K562 (cell line): ENCODE data around the gene HSF5. TPM values are rescaled to one million over a fixed set of nuclear protein-coding genes. Genes with fewer than 3 reads are reported as not detected.

Experiments
- ARID1B ChIP-seq: fragments of 450-650 bp; IDR thresholded peaks from 2 replicates; pipeline ENCODE4 v1.6.1; 2016; ENCODE audit warnings: antibody characterized with exemption, mild to moderate bottlenecking, inconsistent platforms
- BRF1 ChIP-seq: IDR thresholded peaks from 3 replicates; pipeline ENCODE4 v1.6.1; 2011; ENCODE audit warnings: borderline replicate concordance, mild to moderate bottlenecking; ENCODE audit not compliant: insufficient read length; ENCODE audit errors: extremely low read depth
- CTBP1 ChIP-seq: fragments of 450-650 bp; IDR thresholded peaks from 2 replicates; pipeline ENCODE4 v1.6.1; 2016; ENCODE audit warnings: borderline replicate concordance
- EGR1 ChIP-seq: fragments of 450-650 bp; conservative IDR thresholded peaks from 2 replicates; pipeline ENCODE4 v1.6.1; 2017; ENCODE audit warnings: mild to moderate bottlenecking
- ELF1 ChIP-seq: fragments of 200-800 bp; sonication (Bioruptor generic); IDR thresholded peaks from 2 replicates; pipeline ENCODE4 v1.6.1; 2016; ENCODE audit warnings: missing genetic modification characterization, missing compliant biosample characterization
- HDGF ChIP-seq: fragments of 450-650 bp; IDR thresholded peaks from 2 replicates; pipeline ENCODE4 v1.6.1; 2016
- HMBOX1 ChIP-seq: sonication (generic); IDR thresholded peaks from 2 replicates; pipeline ENCODE4 v1.6.1; 2016
- ILK ChIP-seq: fragments of 450-650 bp; IDR thresholded peaks from 2 replicates; pipeline ENCODE4 v1.6.1; 2016; ENCODE audit warnings: missing genetic modification characterization, low read depth, mild to moderate bottlenecking, missing compliant biosample characterization, moderate library complexity, borderline replicate concordance
- JUN ChIP-seq, 2 experiments: sonication (generic) in 1 of 2; formaldehyde crosslinking in 1 of 2; IDR thresholded peaks; 2 replicates each; pipeline versions ENCODE4 v1.6.1 to v1.8.0; 2012 to 2022; ENCODE audit warnings: borderline replicate concordance in 2 of 2, mild to moderate bottlenecking in 2 of 2, improper control_type of control experiment in 1 of 2, low read depth in 1 of 2, low read length in 1 of 2, missing genetic modification reagents in 1 of 2
- JUND ChIP-seq, 2 experiments: IDR thresholded peaks; 2 replicates in 1 of 2; 3 replicates in 1 of 2; pipeline ENCODE4 v1.6.1; 2011; ENCODE audit warnings: borderline replicate concordance in 2 of 2, low read depth in 2 of 2, low read length in 2 of 2, improper control_type of control experiment in 1 of 2, missing biosample characterization in 1 of 2, missing genetic modification characterization in 1 of 2, missing genetic modification reagents in 1 of 2
- LCOR ChIP-seq: sonication (generic); formaldehyde crosslinking; IDR thresholded peaks from 2 replicates; pipeline ENCODE4 v1.8.0; 2022; ENCODE audit warnings: mild to moderate bottlenecking, missing genetic modification reagents
- MYBL2 ChIP-seq, 2 experiments: fragments of 450-650 bp in 1 of 2; sonication (generic) in 1 of 2; formaldehyde crosslinking in 1 of 2; IDR thresholded peaks; 2 replicates each; pipeline versions ENCODE4 v1.6.1 to v1.8.1; 2017 to 2022; ENCODE audit warnings: borderline replicate concordance in 1 of 2, inconsistent platforms in 1 of 2, low read depth in 1 of 2, mild to moderate bottlenecking in 1 of 2, missing genetic modification reagents in 1 of 2, moderate library complexity in 1 of 2
- NR4A1 ChIP-seq, 2 experiments: fragments of 250-450 bp in 1 of 2; fragments of 450-650 bp in 1 of 2; sonication (Bioruptor Pico) in 1 of 2; IDR thresholded peaks; 2 replicates each; pipeline versions ENCODE4 v1.4.0 to v1.6.1; 2016 to 2020; ENCODE audit warnings: mild to moderate bottlenecking in 2 of 2, missing compliant biosample characterization in 1 of 2, missing genetic modification characterization in 1 of 2, moderate library complexity in 1 of 2
- NRF1 ChIP-seq, 2 experiments: fragments of 450-650 bp; IDR thresholded peaks in 1 of 2; conservative IDR thresholded peaks in 1 of 2; 2 replicates each; pipeline ENCODE4 v1.6.1; 2014; ENCODE audit warnings: mild to moderate bottlenecking in 2 of 2
- TSHZ1 ChIP-seq: fragments of 250-450 bp; sonication (Bioruptor Pico); IDR thresholded peaks from 2 replicates; pipeline ENCODE4 v1.4.0; 2020; ENCODE audit warnings: mild to moderate bottlenecking, moderate library complexity
- XRCC4 ChIP-seq: IDR thresholded peaks from one replicate; pipeline ENCODE4 v1.6.1; 2011; ENCODE audit not compliant: insufficient read depth, insufficient read length; ENCODE audit errors: extremely low read depth
- ZC3H8 ChIP-seq: fragments of 450-650 bp; IDR thresholded peaks from 2 replicates; pipeline ENCODE4 v1.6.1; 2017
- ZNF518B ChIP-seq: fragments of 250-450 bp; sonication (Bioruptor Pico); IDR thresholded peaks from 2 replicates; pipeline ENCODE4 v1.5.0; 2021; ENCODE audit warnings: mild to moderate bottlenecking, moderate library complexity
- ZNF764 ChIP-seq: fragments of 250-450 bp; sonication (Bioruptor Pico); IDR thresholded peaks from 2 replicates; pipeline ENCODE4 v1.4.0; 2020; ENCODE audit warnings: low read depth, mild to moderate bottlenecking, moderate library complexity
- polyA plus RNA-seq, 8 experiments: library from polyadenylated mRNA; depleted of rRNA in 4 of 8; stranded (reverse) in 5 of 8; unstranded in 3 of 8; fragments of >200 nt; fragmentation: Nextera tagmentation in 2 of 8; fragmentation: Illumina TruSeq in 1 of 8; extraction: Ambion mirVana in 2 of 8; extraction: Trizol in 1 of 8; gene quantifications; 2 replicates each; pipeline versions ENCODE4 v1.2.1 to v1.2.3, GENCODE V29; 2011 to 2014; ENCODE audit warnings: inconsistent platforms in 1 of 8, missing spikeins in 1 of 8
- total RNA-seq, 7 experiments: library from RNA; depleted of rRNA in 6 of 7; stranded (reverse); fragments of >200 nt in 6 of 7; fragmentation: Illumina TruSeq in 2 of 7; extraction: Trizol in 2 of 7; gene quantifications; 2 replicates each; pipeline versions ENCODE4 v1.2.1 to v1.2.3, GENCODE V29; 2011 to 2021; ENCODE audit warnings: low replicate concordance in 1 of 7

HSF5 gene
- total and polyA plus RNA-seq, 9 of the 15 experiments (the other 6 are each of a cell fraction or from before 2014, with no cell fraction given): 0.04 TPM; not detected in 8

- TF ChIP-seq XRCC4 (no peak), JUND (IDR thresholded peaks at IDR 0.05; ENCODE audit: borderline replicate concordance, low read depth, low read length) (peak; percentile 85), JUND (tag; IDR thresholded peaks at IDR 0.05; ENCODE audit: borderline replicate concordance, low read depth, low read length) (peak; percentile 37; the same call in 1 of the 3 replicates), CTBP1 (peak; percentile 63; the same call in 1 of the 2 replicates), MYBL2 (IDR thresholded peaks at IDR 0.05; ENCODE audit: low read depth) (no peak), MYBL2 (CRISPR knock-in tag; IDR thresholded peaks at IDR 0.05; ENCODE audit: borderline replicate concordance) (no peak), BRF1 (no peak), HMBOX1 (peak; percentile 59; the same call in 1 of the 2 replicates), ZC3H8 (no peak), ILK (no peak), LCOR (CRISPR knock-in tag) (no peak), TSHZ1 (CRISPR knock-in tag) (no peak), NR4A1 (CRISPR knock-in tag; IDR thresholded peaks at IDR 0.05) (no peak), NR4A1 (tag; IDR thresholded peaks at IDR 0.05) (no peak), JUN (IDR thresholded peaks at IDR 0.05; ENCODE audit: borderline replicate concordance, low read depth, low read length) (peak; percentile 68; the same call in 1 of the 2 replicates), JUN (CRISPR knock-in tag; IDR thresholded peaks at IDR 0.05; ENCODE audit: borderline replicate concordance) (no peak), ZNF518B (CRISPR knock-in tag) (no peak), ARID1B (0 out of 2 replicates have a peak, but pooled peaks have one; percentile 30), EGR1 (no peak), ZNF764 (CRISPR knock-in tag) (no peak), ELF1 (tag) (no peak), NRF1 (conservative IDR thresholded peaks at IDR 0.05 in 1 of 2, IDR thresholded peaks at IDR 0.05 in 1 of 2) (0 out of 4 replicates have a peak, but pooled peaks have one; percentile 10 to 23), HDGF (no peak)
Measured at GRCh38 chr17:58534901-58535421, 46.8 kb upstream of the HSF5 start (continued).
